Endothelial cell of umbilical vein (primary cell): ENCODE measurements around the gene RBFOX1.

Experiments used
- EZH2 ChIP-seq: IDR thresholded peaks from 2 replicates; pipeline ENCODE4 v1.6.1; 2012; ENCODE audit warnings: borderline replicate concordance, low read depth, mild to moderate bottlenecking, moderate library complexity, low read length, inconsistent platforms; ENCODE audit not compliant: severe bottlenecking
- JUN ChIP-seq: IDR thresholded peaks from 2 replicates; pipeline ENCODE4 v1.6.1; 2011; ENCODE audit warnings: borderline replicate concordance, low read depth; ENCODE audit not compliant: insufficient read length, insufficient read depth
- POLR2AphosphoS5 ChIP-seq: IDR thresholded peaks from 2 replicates; pipeline ENCODE4 v1.6.1; 2012; ENCODE audit warnings: low read depth, mild to moderate bottlenecking, control low read depth, low read length, moderate library complexity; ENCODE audit not compliant: insufficient read depth
- TF ChIP-seq, protein P1 (sequence below), 2 donors: IDR thresholded peaks; 1 replicate in 1 of 2; 2 replicates in 1 of 2; pipeline ENCODE4 v1.5.1; 2011; ENCODE audit warnings: low read length in 2 of 2, mild to moderate bottlenecking in 2 of 2, moderate library complexity in 2 of 2, control low read depth in 1 of 2, inconsistent platforms in 1 of 2, low read depth in 1 of 2; ENCODE audit not compliant: insufficient read depth in 1 of 2; ENCODE audit errors: extremely low read depth in 1 of 2
- TF ChIP-seq, protein P2 (sequence below): IDR thresholded peaks from 2 replicates; pipeline ENCODE4 v1.6.1; 2011; ENCODE audit not compliant: insufficient read depth, insufficient read length

DNA sequence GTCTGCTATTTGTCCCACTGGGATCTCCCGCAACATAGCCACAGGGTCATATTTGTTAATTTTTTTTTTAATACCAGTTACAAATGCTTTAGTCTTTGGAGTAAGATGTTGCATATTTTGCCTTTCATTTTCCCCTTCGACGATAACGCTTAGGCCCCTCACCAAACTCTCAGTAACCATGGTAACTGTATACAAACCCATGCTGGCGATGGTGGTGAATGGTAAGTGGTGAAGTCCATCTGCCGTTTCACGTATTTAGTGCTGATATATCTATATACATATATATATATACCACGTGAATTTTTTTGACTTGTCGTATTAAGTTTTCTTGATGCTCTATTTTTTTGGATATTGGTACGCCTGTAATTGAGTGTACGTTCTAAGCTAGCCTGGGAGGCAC is 263.7 kb downstream of the RBFOX1 start:
- TF ChIP-seq, protein P1, sequence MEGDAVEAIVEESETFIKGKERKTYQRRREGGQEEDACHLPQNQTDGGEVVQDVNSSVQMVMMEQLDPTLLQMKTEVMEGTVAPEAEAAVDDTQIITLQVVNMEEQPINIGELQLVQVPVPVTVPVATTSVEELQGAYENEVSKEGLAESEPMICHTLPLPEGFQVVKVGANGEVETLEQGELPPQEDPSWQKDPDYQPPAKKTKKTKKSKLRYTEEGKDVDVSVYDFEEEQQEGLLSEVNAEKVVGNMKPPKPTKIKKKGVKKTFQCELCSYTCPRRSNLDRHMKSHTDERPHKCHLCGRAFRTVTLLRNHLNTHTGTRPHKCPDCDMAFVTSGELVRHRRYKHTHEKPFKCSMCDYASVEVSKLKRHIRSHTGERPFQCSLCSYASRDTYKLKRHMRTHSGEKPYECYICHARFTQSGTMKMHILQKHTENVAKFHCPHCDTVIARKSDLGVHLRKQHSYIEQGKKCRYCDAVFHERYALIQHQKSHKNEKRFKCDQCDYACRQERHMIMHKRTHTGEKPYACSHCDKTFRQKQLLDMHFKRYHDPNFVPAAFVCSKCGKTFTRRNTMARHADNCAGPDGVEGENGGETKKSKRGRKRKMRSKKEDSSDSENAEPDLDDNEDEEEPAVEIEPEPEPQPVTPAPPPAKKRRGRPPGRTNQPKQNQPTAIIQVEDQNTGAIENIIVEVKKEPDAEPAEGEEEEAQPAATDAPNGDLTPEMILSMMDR (IDR thresholded peaks at IDR 0.05; ENCODE audit: extremely low read depth in 1 of 2, insufficient read depth in 1 of 2, low read depth in 1 of 2, low read length in 2 of 2) = no peak
- TF ChIP-seq POLR2AphosphoS5 (no peak), EZH2 (no peak), JUN (no peak)
- TF ChIP-seq, protein P2, sequence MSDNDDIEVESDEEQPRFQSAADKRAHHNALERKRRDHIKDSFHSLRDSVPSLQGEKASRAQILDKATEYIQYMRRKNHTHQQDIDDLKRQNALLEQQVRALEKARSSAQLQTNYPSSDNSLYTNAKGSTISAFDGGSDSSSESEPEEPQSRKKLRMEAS = no peak
